ENCODE measurements around the gene BTBD7. TPM values are rescaled to one million over a fixed set of nuclear protein-coding genes. Genes with fewer than 3 reads are reported as not detected.

Gene BTBD7
- total RNA-seq, 1 experiment from 2014 or later: 30.1 TPM

- 0 out of 2 replicates have a peak, but pooled peaks cover 2% of the 10 kb centered on the region for H3K79me2 ChIP-seq (ENCODE audit: low read depth)
- intact Hi-C loops (cut with micrococcal nuclease; ENCODE audit: unreplicated experiment): no loop called here
- POLR2A ChIA-PET (ENCODE audit: unreplicated experiment): no interaction called here
These were observed 64.4 kb downstream of the BTBD7 start for GRCh38 chr14:93268406-93268805.

GRCh38 chr14:93267149-93267711, 65.6 kb downstream of the BTBD7 start:
- H4K20me1 ChIP-seq (ENCODE audit: insufficient read depth): no peaks in the 10 kb centered on the region
- no peak overlapping the region for H3K27ac ChIP-seq
- peaks cover 10% of the 10 kb centered on the region for H3K36me3 ChIP-seq (ENCODE audit: low read depth)
- no peaks in the 10 kb centered on the region for H3K9me2 ChIP-seq (ENCODE audit: insufficient read depth)
- H2AFZ ChIP-seq: no peak overlapping the region
- no peak overlapping the region for H3K4me3 ChIP-seq
- CTCF ChIA-PET: no interaction called here
- BruUV-seq (replicated peaks): no TSS peak
- TF ChIP-seq EZH2 (IDR thresholded peaks at IDR 0.05; ENCODE audit: low read depth) (no peak), CTCF (conservative IDR thresholded peaks at IDR 0.05) (no peak)
- H3K79me2 ChIP-seq (ENCODE audit: low read depth): 0 out of 2 replicates have a peak, but pooled peaks cover 2% of the 10 kb centered on the region
- POLR2A ChIA-PET (ENCODE audit: unreplicated experiment): no interaction called here
- no peak overlapping the region for H3K4me2 ChIP-seq
- intact Hi-C loops (cut with micrococcal nuclease; ENCODE audit: unreplicated experiment): no loop called here
- peaks cover 21% of the 10 kb centered on the region for H3K4me1 ChIP-seq (replicated peaks; ENCODE audit: insufficient read depth)
- no peak for DNase-seq
- no peaks in the 10 kb centered on the region for H3K27me3 ChIP-seq (ENCODE audit: insufficient read depth, low read depth)
- H3F3A ChIP-seq (ENCODE audit: insufficient read depth, low read depth): peaks cover 14% of the 10 kb centered on the region
- no peaks in the 10 kb centered on the region for H3K9me3 ChIP-seq (ENCODE audit: insufficient read depth, low read depth)

More at GRCh38 chr14:93268406-93268805, 64.4 kb downstream of the BTBD7 start:
- Histone ChIP-seq H3K9me2 (ENCODE audit: insufficient read depth) (no peaks in the 10 kb centered on the region), H3K9me3 (ENCODE audit: insufficient read depth, low read depth) (no peaks in the 10 kb centered on the region), H3F3A (ENCODE audit: insufficient read depth, low read depth) (peaks cover 4% of the 10 kb centered on the region; the same call in 1 of the 2 replicates), H3K36me3 (ENCODE audit: low read depth) (peaks cover 7% of the 10 kb centered on the region), H3K4me1 (replicated peaks; ENCODE audit: insufficient read depth) (peaks cover 9% of the 10 kb centered on the region), H2AFZ (no peak overlapping the region), H3K27me3 (ENCODE audit: insufficient read depth, low read depth) (no peaks in the 10 kb centered on the region), H3K4me3 (no peak overlapping the region), H4K20me1 (ENCODE audit: insufficient read depth) (no peaks in the 10 kb centered on the region), H3K27ac (no peak overlapping the region), H3K4me2 (no peak overlapping the region)
- no TSS peak for BruUV-seq (replicated peaks)
- CTCF ChIA-PET: no interaction called here
- TF ChIP-seq CTCF (conservative IDR thresholded peaks at IDR 0.05) (no peak), EZH2 (IDR thresholded peaks at IDR 0.05; ENCODE audit: low read depth) (no peak)
- no peak for DNase-seq

GRCh38 chr14:93266127-93266526, 66.7 kb downstream of the BTBD7 start:
- ChIA-PET POLR2A (ENCODE audit: unreplicated experiment) (no interaction called here), CTCF (no interaction called here)
- Histone ChIP-seq H4K20me1 (ENCODE audit: insufficient read depth) (no peaks in the 10 kb centered on the region), H3K36me3 (ENCODE audit: low read depth) (peaks cover 16% of the 10 kb centered on the region), H3K4me3 (no peak overlapping the region), H3K79me2 (ENCODE audit: low read depth) (peaks cover 10% of the 10 kb centered on the region; the same call in 1 of the 2 replicates), H3K27me3 (ENCODE audit: insufficient read depth, low read depth) (no peaks in the 10 kb centered on the region), H3K9me2 (ENCODE audit: insufficient read depth) (no peaks in the 10 kb centered on the region), H3K4me1 (replicated peaks; ENCODE audit: insufficient read depth) (peaks cover 32% of the 10 kb centered on the region), H2AFZ (no peak overlapping the region), H3K9me3 (ENCODE audit: insufficient read depth, low read depth) (no peaks in the 10 kb centered on the region), H3K27ac (no peak overlapping the region), H3F3A (ENCODE audit: insufficient read depth, low read depth) (peaks cover 15% of the 10 kb centered on the region), H3K4me2 (no peak overlapping the region)
- no peak for TF ChIP-seq CTCF (conservative IDR thresholded peaks at IDR 0.05)
- TF ChIP-seq EZH2 (IDR thresholded peaks at IDR 0.05; ENCODE audit: low read depth): no peak
- DNase-seq: no peak
- BruUV-seq (replicated peaks): no TSS peak
- intact Hi-C loops (cut with micrococcal nuclease; ENCODE audit: unreplicated experiment): no loop called here
